ENCODE data around the gene ZDHHC20. TPM values are rescaled to one million over a fixed set of nuclear protein-coding genes. Genes with fewer than 3 reads are reported as not detected.
A peak's percentile ranks its signal among the peaks of the same experiment; 100 is the strongest.
"Not testable (repeated sequence)": the region's sequence is repeated elsewhere in the genome, so short reads cannot be mapped to it uniquely, and the experiment has no call there.

ZDHHC20 gene
- total RNA-seq, 1 experiment from 2014 or later = 56.6 TPM

DNA sequence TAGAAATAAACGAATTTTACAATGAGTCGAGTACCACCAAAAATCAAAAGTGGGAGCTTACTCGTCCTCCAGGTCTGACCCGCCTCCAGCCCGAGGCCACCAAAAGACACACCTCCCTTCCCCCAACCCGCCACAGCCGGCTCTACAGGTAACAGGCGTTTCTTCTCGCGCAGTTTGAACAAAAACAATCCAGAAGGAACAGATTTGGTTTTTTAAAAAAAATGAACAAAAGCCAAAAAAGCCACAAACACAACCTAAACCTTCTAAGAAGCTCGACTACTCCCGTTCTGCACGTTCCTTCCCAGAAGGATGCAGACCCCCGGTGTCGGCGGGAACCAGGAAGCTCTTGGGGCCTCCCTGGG lies 671 bp downstream of the ZDHHC20 start:
- H3K27me3 ChIP-seq (ENCODE audit: control insufficient read depth, insufficient read depth, low read length) = no peaks in the 10 kb centered on the region
- H3K36me3 ChIP-seq (replicated peaks; ENCODE audit: control insufficient read depth, insufficient read depth, low read length) = no peaks in the 10 kb centered on the region
- peak overlapping the region; percentile 98 for H3K4me3 ChIP-seq (ENCODE audit: insufficient read depth, low read depth, low read length)
- peak; percentile 77 for DNase-seq

- Histone ChIP-seq H3K36me3 (replicated peaks; ENCODE audit: control insufficient read depth, insufficient read depth, low read length) (no peaks in the 10 kb centered on the region), H3K27me3 (ENCODE audit: control insufficient read depth, insufficient read depth, low read length) (no peaks in the 10 kb centered on the region), H3K4me3 (ENCODE audit: insufficient read depth, low read depth, low read length) (no peak overlapping the region)
- DNase-seq = no peak
Observed at GRCh38 chr13:21453387-21454081, 5.6 kb downstream of the ZDHHC20 start.

- H3K27me3 ChIP-seq (ENCODE audit: control insufficient read depth, insufficient read depth, low read length) = no peaks in the 10 kb centered on the region
- H3K36me3 ChIP-seq (replicated peaks; ENCODE audit: control insufficient read depth, insufficient read depth, low read length) = no peaks in the 10 kb centered on the region
- H3K4me3 ChIP-seq (ENCODE audit: insufficient read depth, low read depth, low read length) = no peak overlapping the region
- no peak for DNase-seq
Observed at GRCh38 chr13:21450936-21451335, 8.2 kb downstream of the ZDHHC20 start.

DNA sequence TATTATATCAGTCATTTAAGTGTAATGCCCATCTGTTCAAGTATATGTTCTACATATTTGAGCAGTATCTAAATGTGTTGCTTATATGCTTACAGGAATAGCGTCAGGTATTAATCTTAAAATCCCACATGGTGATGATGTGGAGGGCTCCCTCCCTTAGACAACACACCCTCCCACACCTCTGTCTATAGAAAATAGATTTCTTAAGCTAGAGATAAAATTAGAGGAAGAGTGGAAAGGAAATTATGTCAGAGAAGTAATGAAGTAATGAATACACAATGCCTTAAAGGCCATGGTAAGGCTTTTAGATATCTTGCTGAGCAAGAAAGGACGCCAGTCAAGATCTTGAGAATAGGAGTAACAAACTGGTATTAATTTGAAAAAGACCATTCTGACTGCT lies 12.4 kb downstream of the ZDHHC20 start:
- Histone ChIP-seq H3K36me3 (replicated peaks; ENCODE audit: control insufficient read depth, insufficient read depth, low read length) (no peaks in the 10 kb centered on the region), H3K4me3 (ENCODE audit: insufficient read depth, low read depth, low read length) (no peak overlapping the region), H3K27me3 (ENCODE audit: control insufficient read depth, insufficient read depth, low read length) (no peaks in the 10 kb centered on the region)
- no peak for DNase-seq

GRCh38 chr13:21445759-21446158 lies 13.3 kb downstream of the ZDHHC20 start:
- DNase-seq = no peak
- H3K4me3 ChIP-seq (ENCODE audit: insufficient read depth, low read depth, low read length) = no peak overlapping the region
- H3K27me3 ChIP-seq (ENCODE audit: control insufficient read depth, insufficient read depth, low read length) = no peaks in the 10 kb centered on the region
- no peaks in the 10 kb centered on the region for H3K36me3 ChIP-seq (replicated peaks; ENCODE audit: control insufficient read depth, insufficient read depth, low read length)

GRCh38 chr13:21443171-21443570 lies 15.9 kb downstream of the ZDHHC20 start:
- Histone ChIP-seq H3K4me3 (ENCODE audit: insufficient read depth, low read depth, low read length) (no peak overlapping the region), H3K36me3 (replicated peaks; ENCODE audit: control insufficient read depth, insufficient read depth, low read length) (no peaks in the 10 kb centered on the region), H3K27me3 (ENCODE audit: control insufficient read depth, insufficient read depth, low read length) (no peaks in the 10 kb centered on the region)
- no peak for DNase-seq

DNA sequence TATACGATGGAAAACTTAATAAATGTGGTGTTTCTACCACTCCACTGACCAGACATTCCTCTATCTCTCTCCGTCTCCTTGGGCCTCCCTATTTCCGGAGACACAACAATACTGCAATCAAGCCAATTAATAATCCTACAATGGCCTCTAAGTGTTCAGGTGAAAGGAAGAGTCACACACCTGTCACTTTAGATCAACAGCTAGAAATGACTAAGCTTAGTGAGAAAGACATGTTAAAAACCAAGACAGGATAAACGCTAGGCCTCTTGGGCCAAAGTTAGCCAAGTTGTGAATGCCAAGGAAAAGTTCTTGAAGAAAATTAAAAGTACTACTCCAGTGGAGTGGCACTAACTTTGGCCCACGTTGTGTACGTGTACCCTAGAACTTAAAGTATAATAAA lies 22.5 kb downstream of the ZDHHC20 start:
- DNase-seq = no peak
- Histone ChIP-seq H3K4me3 (ENCODE audit: insufficient read depth, low read depth, low read length) (no peak overlapping the region), H3K27me3 (ENCODE audit: control insufficient read depth, insufficient read depth, low read length) (no peaks in the 10 kb centered on the region), H3K36me3 (replicated peaks; ENCODE audit: control insufficient read depth, insufficient read depth, low read length) (no peaks in the 10 kb centered on the region; the same call in 1 of the 2 replicates)

- Histone ChIP-seq H3K4me3 (ENCODE audit: insufficient read depth, low read depth, low read length) (no peak overlapping the region), H3K36me3 (replicated peaks; ENCODE audit: control insufficient read depth, insufficient read depth, low read length) (no peaks in the 10 kb centered on the region; the same call in 1 of the 2 replicates), H3K27me3 (ENCODE audit: control insufficient read depth, insufficient read depth, low read length) (no peaks in the 10 kb centered on the region)
- DNase-seq = no peak
Observed at GRCh38 chr13:21435687-21436151, 23.4 kb downstream of the ZDHHC20 start.

GRCh38 chr13:21435231-21435630 lies 23.9 kb downstream of the ZDHHC20 start:
- DNase-seq = no peak
- Histone ChIP-seq H3K36me3 (replicated peaks; ENCODE audit: control insufficient read depth, insufficient read depth, low read length) (no peaks in the 10 kb centered on the region; the same call in 1 of the 2 replicates), H3K27me3 (ENCODE audit: control insufficient read depth, insufficient read depth, low read length) (no peaks in the 10 kb centered on the region), H3K4me3 (ENCODE audit: insufficient read depth, low read depth, low read length) (no peak overlapping the region)

DNA sequence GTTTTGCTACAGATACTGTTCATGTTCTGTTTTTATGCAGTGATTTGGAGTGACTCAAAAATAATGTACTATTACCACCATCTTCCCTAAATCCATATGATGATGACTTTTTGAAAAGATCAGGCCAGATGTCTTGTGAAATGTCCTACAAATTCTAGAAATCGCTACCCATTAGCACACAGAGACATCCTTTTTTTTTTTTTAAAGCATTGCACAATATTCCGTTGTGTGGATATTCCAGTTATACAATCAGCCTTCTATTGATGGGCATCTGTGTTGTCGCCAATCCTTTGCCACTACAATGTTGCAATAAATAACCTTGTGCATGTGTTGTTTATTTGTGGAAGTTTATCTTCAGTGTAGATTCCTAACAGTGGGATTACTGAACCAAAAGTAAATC lies 24.5 kb downstream of the ZDHHC20 start:
- H3K27me3 ChIP-seq (ENCODE audit: control insufficient read depth, insufficient read depth, low read length) = no peaks in the 10 kb centered on the region
- no peak overlapping the region for H3K4me3 ChIP-seq (ENCODE audit: insufficient read depth, low read depth, low read length)
- no peaks in the 10 kb centered on the region; the same call in 1 of the 2 replicates for H3K36me3 ChIP-seq (replicated peaks; ENCODE audit: control insufficient read depth, insufficient read depth, low read length)
- DNase-seq = no peak

DNA sequence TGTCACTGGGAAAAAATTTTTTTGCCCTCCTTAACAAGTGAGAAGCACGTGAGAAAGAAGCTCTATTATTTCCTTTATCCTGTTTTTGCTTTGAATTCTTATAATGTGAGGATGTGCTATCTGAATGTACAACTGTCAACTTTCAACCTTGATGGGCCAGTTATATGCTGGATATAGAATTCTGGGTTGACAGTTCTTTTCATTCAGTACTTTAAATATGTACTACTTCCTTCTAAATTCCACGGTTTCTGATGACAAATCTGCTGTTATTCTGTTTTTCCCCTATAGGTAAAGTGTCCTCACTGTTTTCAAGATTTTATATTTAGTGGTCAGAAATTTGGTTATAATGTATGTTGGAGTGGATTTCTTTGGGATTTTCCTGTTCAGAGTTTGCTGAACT lies 29.9 kb downstream of the ZDHHC20 start:
- no peaks in the 10 kb centered on the region for H3K27me3 ChIP-seq (ENCODE audit: control insufficient read depth, insufficient read depth, low read length)
- no peak overlapping the region for H3K4me3 ChIP-seq (ENCODE audit: insufficient read depth, low read depth, low read length)
- H3K36me3 ChIP-seq (replicated peaks; ENCODE audit: control insufficient read depth, insufficient read depth, low read length) = no peaks in the 10 kb centered on the region; the same call in 1 of the 2 replicates
- DNase-seq = no peak

DNA sequence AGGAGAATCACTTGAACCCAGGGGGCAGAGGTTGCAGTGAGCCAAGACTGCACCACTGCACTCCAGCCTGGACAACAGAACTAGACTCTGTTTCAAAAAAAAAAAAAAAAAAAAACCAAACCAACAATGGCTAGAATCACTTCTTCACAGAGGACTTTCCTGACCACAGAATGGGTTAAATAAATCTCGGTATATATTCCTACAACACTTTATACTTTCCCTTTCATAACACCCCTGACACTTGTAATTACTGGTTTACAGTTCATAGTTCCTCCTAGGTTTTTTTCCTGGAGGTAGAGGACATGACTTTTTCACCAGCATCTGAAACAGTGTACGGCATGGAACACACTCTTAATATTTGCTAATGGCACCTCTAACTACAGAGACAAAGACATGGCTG lies 31.4 kb downstream of the ZDHHC20 start:
- no peak overlapping the region for H3K4me3 ChIP-seq (ENCODE audit: insufficient read depth, low read depth, low read length)
- no peaks in the 10 kb centered on the region; the same call in 1 of the 2 replicates for H3K36me3 ChIP-seq (replicated peaks; ENCODE audit: control insufficient read depth, insufficient read depth, low read length)
- no peak for DNase-seq
- H3K27me3 ChIP-seq (ENCODE audit: control insufficient read depth, insufficient read depth, low read length) = no peaks in the 10 kb centered on the region

DNA sequence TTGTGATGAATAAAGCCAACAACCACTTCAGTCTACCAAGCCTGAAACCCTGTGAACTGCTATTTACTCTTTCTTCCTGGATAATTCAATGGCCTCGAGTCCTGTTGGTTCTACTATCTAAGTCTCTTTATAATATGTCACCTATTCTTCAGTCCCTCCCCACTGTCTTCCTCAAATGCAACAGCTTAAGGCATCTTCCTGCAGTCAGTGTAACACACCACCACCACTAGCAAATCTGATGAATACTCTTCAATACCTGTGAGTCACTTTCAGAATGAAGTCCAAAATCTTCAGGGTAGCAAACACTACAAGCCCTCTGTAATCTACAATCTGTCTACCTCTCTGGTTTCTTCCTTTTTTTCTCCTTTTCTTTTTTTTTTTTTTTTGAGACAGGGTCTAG lies 32.9 kb downstream of the ZDHHC20 start:
- Histone ChIP-seq H3K4me3 (ENCODE audit: insufficient read depth, low read depth, low read length) (no peak overlapping the region), H3K36me3 (replicated peaks; ENCODE audit: control insufficient read depth, insufficient read depth, low read length) (no peaks in the 10 kb centered on the region), H3K27me3 (ENCODE audit: control insufficient read depth, insufficient read depth, low read length) (no peaks in the 10 kb centered on the region)
- DNase-seq = no peak

DNA sequence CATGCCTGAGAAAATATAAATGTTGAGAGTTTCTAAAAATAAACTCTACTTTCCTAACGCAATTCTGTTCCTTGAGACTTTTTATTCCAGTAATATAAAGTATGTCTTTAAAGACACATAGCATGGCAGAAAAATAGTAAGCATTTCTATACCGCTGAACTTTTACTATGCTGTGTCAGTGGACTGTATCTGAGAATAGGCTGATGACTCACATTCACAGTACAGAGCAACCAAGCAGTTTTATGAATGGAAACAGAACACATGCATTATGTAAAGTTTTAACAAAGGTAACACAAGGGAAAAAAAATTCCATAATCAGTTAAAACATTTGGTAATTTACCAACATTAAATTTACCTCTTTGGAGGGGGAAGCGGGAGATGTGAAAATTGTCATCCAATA lies 38.4 kb downstream of the ZDHHC20 start:
- Histone ChIP-seq H3K36me3 (replicated peaks; ENCODE audit: control insufficient read depth, insufficient read depth, low read length) (no peaks in the 10 kb centered on the region; the same call in 1 of the 2 replicates), H3K27me3 (ENCODE audit: control insufficient read depth, insufficient read depth, low read length) (no peaks in the 10 kb centered on the region), H3K4me3 (ENCODE audit: insufficient read depth, low read depth, low read length) (no peak overlapping the region)
- no peak for DNase-seq

DNA sequence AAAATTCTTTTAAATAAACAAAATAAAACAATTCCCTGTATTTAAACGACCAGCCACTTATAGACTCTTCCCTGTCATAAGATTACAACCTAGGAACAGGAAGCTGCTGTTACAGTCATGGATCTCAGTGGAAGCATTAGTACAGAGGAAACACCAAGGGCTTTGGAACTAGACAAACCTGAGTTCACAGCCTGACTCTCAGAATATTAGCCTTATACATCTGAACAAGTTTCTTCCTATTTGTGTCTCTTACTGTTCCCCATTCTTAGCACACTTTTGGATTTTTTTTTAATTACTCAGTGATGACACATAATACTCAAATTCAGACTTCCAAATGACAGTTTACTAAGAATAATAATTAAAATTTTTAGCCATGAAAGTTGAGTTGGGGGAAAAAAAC lies 46.1 kb downstream of the ZDHHC20 start:
- H3K4me3 ChIP-seq (ENCODE audit: insufficient read depth, low read depth, low read length) = no peak overlapping the region
- peaks cover 8% of the 10 kb centered on the region for H3K36me3 ChIP-seq (replicated peaks; ENCODE audit: control insufficient read depth, insufficient read depth, low read length)
- no peak for DNase-seq
- H3K27me3 ChIP-seq (ENCODE audit: control insufficient read depth, insufficient read depth, low read length) = no peaks in the 10 kb centered on the region

GRCh38 chr13:21410453-21410852 lies 48.6 kb downstream of the ZDHHC20 start:
- not testable (repeated sequence) for H3K27me3 ChIP-seq (ENCODE audit: control insufficient read depth, insufficient read depth, low read length); H3K4me3 ChIP-seq (ENCODE audit: insufficient read depth, low read depth, low read length); H3K36me3 ChIP-seq (replicated peaks; ENCODE audit: control insufficient read depth, insufficient read depth, low read length); DNase-seq

Measured in H7 (cell line).